Natural killer cell (primary cell): ENCODE data around the gene STARD3. TPM values are rescaled to one million over a fixed set of nuclear protein-coding genes. Genes with fewer than 3 reads are reported as not detected.
A peak's percentile ranks its signal among the peaks of the same experiment; 100 is the strongest.
"Not testable (repeated sequence)": the region's sequence is repeated elsewhere in the genome, so short reads cannot be mapped to it uniquely, and the experiment has no call there.

ENCODE experiments used
- ATAC-seq, 3 donors: fragments of 150-1000 bp in 2 of 3; fragments of 200-7000 bp in 1 of 3; cut with Tn5 transposase; 1 replicate in 1 of 3; 2 replicates in 2 of 3; pipeline ENCODE4 v1.10.0; 2021; ENCODE audit warnings: mild to moderate bottlenecking in 2 of 3, moderate library complexity in 2 of 3
- DNase-seq, 2 donors: peaks; one replicate each; pipeline versions ENCODE4 v3.0.0 to v3.0.0-alpha.2; 2013 to 2021; ENCODE audit warnings: mixed read lengths in 1 of 2
- H3K27ac ChIP-seq: one replicate; pipeline ENCODE4 v1.5.1; 2013; ENCODE audit warnings: mild to moderate bottlenecking, low read length
- H3K27me3 ChIP-seq: one replicate; pipeline ENCODE4 v1.6.1; 2013; ENCODE audit warnings: low read length; ENCODE audit not compliant: control insufficient read depth, insufficient read depth
- H3K36me3 ChIP-seq: one replicate; pipeline ENCODE4 v1.6.1; 2013; ENCODE audit warnings: low read length; ENCODE audit not compliant: control insufficient read depth, insufficient read depth
- H3K4me1 ChIP-seq: one replicate; pipeline ENCODE4 v1.6.1; 2013; ENCODE audit warnings: low read length; ENCODE audit not compliant: control insufficient read depth, insufficient read depth
- H3K4me3 ChIP-seq: one replicate; pipeline ENCODE4 v1.5.1; 2013; ENCODE audit warnings: low read length
- H3K9me3 ChIP-seq: one replicate; pipeline ENCODE4 v1.6.1; 2013; ENCODE audit warnings: low read length; ENCODE audit not compliant: control insufficient read depth, insufficient read depth
- H3K27ac Mint-ChIP-seq, 2 donors: one replicate each; pipeline ENCODE4 v1.8.0; 2022; ENCODE audit warnings: mild to moderate bottlenecking in 2 of 2, mixed read lengths in 2 of 2, moderate library complexity in 1 of 2
- H3K27me3 Mint-ChIP-seq, 2 donors: one replicate each; pipeline ENCODE4 v1.8.0; 2022; ENCODE audit warnings: low read depth in 2 of 2, mixed read lengths in 2 of 2
- H3K36me3 Mint-ChIP-seq: one replicate; pipeline ENCODE4 v1.8.0; 2022; ENCODE audit warnings: mixed read lengths
- H3K4me1 Mint-ChIP-seq, 2 donors: one replicate each; pipeline ENCODE4 v1.8.0; 2022; ENCODE audit warnings: mixed read lengths in 2 of 2
- H3K4me3 Mint-ChIP-seq: one replicate; pipeline ENCODE4 v1.8.0; 2022; ENCODE audit warnings: mild to moderate bottlenecking, moderate library complexity, mixed read lengths
- H3K9me3 Mint-ChIP-seq, 2 donors: one replicate each; pipeline ENCODE4 v1.8.0; 2022; ENCODE audit warnings: mixed read lengths in 2 of 2
- WGBS: methylation state at CpG from one replicate; pipeline ENCODE4 v1.1.7; 2013; ENCODE audit warnings: missing lambda C conversion rate; ENCODE audit not compliant: insufficient coverage; 5-methylcytosine and 5-hydroxymethylcytosine counted together
- intact Hi-C: fragments of 100-400 bp; cut with micrococcal nuclease; formaldehyde crosslinking; loops from one replicate; pipeline ENCODE4 v1.14.2; 2022
- total RNA-seq, 4 donors: library from RNA; stranded (reverse); fragments of 120-200 nt in 1 of 4; gene quantifications; one replicate each; pipeline versions ENCODE4 v1.2.3 to v1.2.4, GENCODE V29; 2013 to 2022
- TF ChIP-seq, protein P1 (sequence below): fragments of 200-600 bp; IDR thresholded peaks from one replicate; pipeline ENCODE4 v1.8.0; 2022; ENCODE audit warnings: antibody characterized with exemption

STARD3 gene
- total RNA-seq, 3 donors from 2014 or later (not counting 1 experiment from before 2014, with no cell fraction given) = 97.1 to 115 (median 105) TPM

DNA sequence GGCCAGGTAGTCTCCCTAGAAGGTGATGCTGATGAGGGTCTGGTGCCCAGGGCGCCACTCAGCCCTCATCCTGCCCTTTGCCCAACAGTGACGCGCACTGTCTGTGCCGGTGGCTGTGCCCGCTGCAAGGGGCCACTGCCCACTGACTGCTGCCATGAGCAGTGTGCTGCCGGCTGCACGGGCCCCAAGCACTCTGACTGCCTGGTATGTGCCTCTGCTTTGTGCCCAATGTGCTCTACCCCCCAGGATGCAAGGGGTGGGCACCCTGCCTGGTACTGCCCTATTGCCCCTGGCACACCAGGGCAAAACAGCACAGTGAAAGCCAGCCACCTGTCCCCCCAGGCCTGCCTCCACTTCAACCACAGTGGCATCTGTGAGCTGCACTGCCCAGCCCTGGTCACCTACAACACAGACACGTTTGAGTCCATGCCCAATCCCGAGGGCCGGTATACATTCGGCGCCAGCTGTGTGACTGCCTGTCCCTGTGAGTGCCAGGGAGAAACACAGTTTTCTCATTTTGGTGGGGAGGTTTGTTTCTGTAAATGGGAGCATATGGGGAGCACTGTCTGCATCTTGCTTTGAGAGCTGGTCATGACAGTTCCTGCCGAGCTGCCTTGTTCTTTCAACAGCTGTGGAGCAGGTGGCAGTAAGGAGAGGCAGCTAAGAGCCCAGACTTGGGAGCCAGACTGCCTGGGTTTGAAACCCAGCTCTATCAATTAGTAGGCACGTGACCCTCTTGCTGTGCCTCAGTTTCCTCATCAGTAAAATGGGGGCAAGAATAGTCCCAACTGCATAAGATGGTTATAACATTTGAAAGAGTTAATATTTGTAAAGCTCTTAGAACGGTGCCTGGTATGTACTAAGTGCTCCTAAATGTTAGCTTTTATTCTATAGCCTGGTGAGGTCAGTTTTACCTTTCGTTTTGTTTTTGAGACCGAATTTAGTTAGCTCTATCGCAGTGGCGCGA lies 73.3 kb downstream of the STARD3 start:
- H3K4me1 Mint-ChIP-seq = peaks cover 57 to 66% of the 10 kb centered on the region in 2 donors
- peak overlapping the region; percentile 85 for H3K4me3 Mint-ChIP-seq
- no peaks in the 10 kb centered on the region for H3K36me3 Mint-ChIP-seq
- H3K27me3 Mint-ChIP-seq = no peaks in the 10 kb centered on the region
- H3K9me3 Mint-ChIP-seq = no peaks in the 10 kb centered on the region
- Histone ChIP-seq H3K36me3 (peaks cover 3% of the 10 kb centered on the region), H3K27me3 (no peaks in the 10 kb centered on the region), H3K4me3 (peak overlapping the region; percentile 32), H3K4me1 (peaks cover 47% of the 10 kb centered on the region), H3K9me3 (no peaks in the 10 kb centered on the region), H3K27ac (peak overlapping the region; percentile 74)
- 80% methylated on average over 20 of the region's 20 CpGs for WGBS
- TF ChIP-seq, protein P1, sequence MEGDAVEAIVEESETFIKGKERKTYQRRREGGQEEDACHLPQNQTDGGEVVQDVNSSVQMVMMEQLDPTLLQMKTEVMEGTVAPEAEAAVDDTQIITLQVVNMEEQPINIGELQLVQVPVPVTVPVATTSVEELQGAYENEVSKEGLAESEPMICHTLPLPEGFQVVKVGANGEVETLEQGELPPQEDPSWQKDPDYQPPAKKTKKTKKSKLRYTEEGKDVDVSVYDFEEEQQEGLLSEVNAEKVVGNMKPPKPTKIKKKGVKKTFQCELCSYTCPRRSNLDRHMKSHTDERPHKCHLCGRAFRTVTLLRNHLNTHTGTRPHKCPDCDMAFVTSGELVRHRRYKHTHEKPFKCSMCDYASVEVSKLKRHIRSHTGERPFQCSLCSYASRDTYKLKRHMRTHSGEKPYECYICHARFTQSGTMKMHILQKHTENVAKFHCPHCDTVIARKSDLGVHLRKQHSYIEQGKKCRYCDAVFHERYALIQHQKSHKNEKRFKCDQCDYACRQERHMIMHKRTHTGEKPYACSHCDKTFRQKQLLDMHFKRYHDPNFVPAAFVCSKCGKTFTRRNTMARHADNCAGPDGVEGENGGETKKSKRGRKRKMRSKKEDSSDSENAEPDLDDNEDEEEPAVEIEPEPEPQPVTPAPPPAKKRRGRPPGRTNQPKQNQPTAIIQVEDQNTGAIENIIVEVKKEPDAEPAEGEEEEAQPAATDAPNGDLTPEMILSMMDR = no peak
- DNase-seq = no peak
- ATAC-seq = peak; percentile 43 to 55 (median 43)
- H3K27ac Mint-ChIP-seq = peak overlapping the region; percentile 86 to 90
- intact Hi-C loops = no loop called here

DNA sequence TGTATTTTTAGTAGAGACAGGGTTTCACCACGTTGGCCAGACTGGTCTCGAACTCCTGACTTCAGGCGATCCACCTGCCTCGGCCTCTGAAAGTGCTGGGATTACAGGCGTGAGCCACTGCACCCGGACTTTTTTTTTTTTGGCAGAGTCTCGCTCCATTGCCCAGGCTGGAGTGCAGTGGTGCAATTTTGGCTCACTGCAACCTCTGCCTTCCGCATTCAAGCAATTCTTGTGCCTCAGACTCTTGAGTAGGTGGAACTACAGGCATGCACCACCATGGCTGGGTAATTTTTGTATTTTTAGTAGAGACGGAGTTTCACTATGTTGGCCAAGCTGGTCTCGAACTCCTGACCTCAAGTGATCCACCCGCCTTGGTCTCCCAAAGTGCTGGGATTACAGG lies 74.1 kb downstream of the STARD3 start:
- H3K36me3 ChIP-seq, H3K36me3 Mint-ChIP-seq, H3K4me3 ChIP-seq, H3K9me3 Mint-ChIP-seq, H3K27me3 Mint-ChIP-seq, H3K9me3 ChIP-seq, DNase-seq, ATAC-seq, intact Hi-C loops, H3K27ac ChIP-seq, H3K27me3 ChIP-seq: not testable (repeated sequence)
- Mint-ChIP-seq H3K4me3 (peak overlapping the region; percentile 85), H3K27ac (peak overlapping the region; percentile 86 to 90), H3K4me1 (peaks cover 57 to 66% of the 10 kb centered on the region in 2 donors)
- WGBS = 90% methylated on average over 11 of the region's 11 CpGs
- H3K4me1 ChIP-seq = peaks cover 45% of the 10 kb centered on the region

- H3K9me3 Mint-ChIP-seq = no peaks in the 10 kb centered on the region
- TF ChIP-seq, protein P1 = no peak
- Histone ChIP-seq H3K27me3 (no peaks in the 10 kb centered on the region), H3K27ac (no peak overlapping the region), H3K9me3 (no peaks in the 10 kb centered on the region), H3K4me3 (no peak overlapping the region), H3K4me1 (peaks cover 37% of the 10 kb centered on the region), H3K36me3 (peaks cover 8% of the 10 kb centered on the region)
- no peaks in the 10 kb centered on the region for H3K36me3 Mint-ChIP-seq
- no peak for DNase-seq
- no peak for ATAC-seq
- WGBS = 92% methylated on average over 10 of the region's 10 CpGs
- no peak overlapping the region for H3K4me3 Mint-ChIP-seq
- intact Hi-C loops = no loop called here
- peak overlapping the region; percentile 86 to 90 for H3K27ac Mint-ChIP-seq
- peaks cover 52 to 58% of the 10 kb centered on the region in 2 donors for H3K4me1 Mint-ChIP-seq
- no peaks in the 10 kb centered on the region for H3K27me3 Mint-ChIP-seq
These were observed 74.9 kb downstream of the STARD3 start for GRCh38 chr17:39711851-39712250.

Other genes starting within 250 kb of the STARD3 start
- gene FBXL20, start 235.5 kb upstream of the STARD3 start, total RNA-seq = 10 to 100 TPM; 25.5 to 34.2 (median 32.4) TPM
- gene MED1, start 185.9 kb upstream of the STARD3 start, total RNA-seq = 10 to 100 TPM; 44.3 to 63.8 (median 53.4) TPM
- gene CDK12, start 175.7 kb upstream of the STARD3 start, total RNA-seq = 100 to 1,000 TPM; 119 to 129 (median 124) TPM
- gene NEUROD2, start 29.2 kb upstream of the STARD3 start, total RNA-seq = not detected
- gene PPP1R1B, start 10.2 kb upstream of the STARD3 start, total RNA-seq = not detected
- 1 to 10 TPM; 1.3 to 3.8 (median 2.4) TPM for gene TCAP, start 28.2 kb downstream of the STARD3 start, total RNA-seq
- 1 to 10 TPM; 1.2 to 2.5 (median 2.2) TPM for gene PNMT, start 31.3 kb downstream of the STARD3 start, total RNA-seq
- gene PGAP3, start 50.9 kb downstream of the STARD3 start, total RNA-seq = 10 to 100 TPM; 45.8 to 57.8 (median 52.4) TPM
- 100 to 1,000 TPM in 1 of 3 donors, 10 to 100 TPM in 2; 77.6 to 115 (median 82.1) TPM for gene ERBB2, start 62.9 kb downstream of the STARD3 start, total RNA-seq
- 10 to 100 TPM; 48.8 to 55.2 (median 51.6) TPM for gene MIEN1, start 93.4 kb downstream of the STARD3 start, total RNA-seq
- under 1 TPM in 1 of 3 donors, not detected in 2; 0.27 TPM for gene GRB7, start 100.8 kb downstream of the STARD3 start, total RNA-seq
- 100 to 1,000 TPM; 134 to 162 (median 139) TPM for gene IKZF3, start 227.2 kb downstream of the STARD3 start, total RNA-seq
- not detected for gene ZPBP2, start 231.1 kb downstream of the STARD3 start, total RNA-seq